H1 (cell line): ENCODE data around the gene MYH7B. TPM values are rescaled to one million over a fixed set of nuclear protein-coding genes. Genes with fewer than 3 reads are reported as not detected.

Experiments used
- RNF2 ChIP-seq: fragments of 200-900, 300-1000 bp; sonication (generic); IDR thresholded peaks from 2 replicates; pipeline ENCODE4 v1.7.1; 2016; ENCODE audit warnings: borderline replicate concordance, low read depth, mild to moderate bottlenecking, antibody characterized with exemption, low read length; ENCODE audit not compliant: poor library complexity, severe bottlenecking; ENCODE audit errors: missing control alignments
- polyA plus RNA-seq, 7 experiments: library from polyadenylated mRNA; depleted of rRNA in 3 of 7; stranded (reverse) in 5 of 7; unstranded in 2 of 7; fragments of >200 nt in 5 of 7; fragments of 200-250 nt in 2 of 7; gene quantifications; 1 replicate in 5 of 7; 2 replicates in 1 of 7; 4 replicates in 1 of 7; pipeline versions ENCODE4 v1.2.1 to v1.2.3, GENCODE V29; 2011 to 2013; ENCODE audit warnings: missing spikeins in 2 of 7, mixed read lengths in 2 of 7
- total RNA-seq: library from RNA; stranded (reverse); fragmentation: NEBNext Ultra II Directional; extraction: Animal tissue kit (Norgen Biotek cat#: 25700); gene quantifications from 2 replicates; pipeline ENCODE4 v1.2.1, GENCODE V29; 2021

Gene MYH7B
- total and polyA plus RNA-seq, 2 of the 8 experiments (the other 6 are each of a cell fraction or from before 2014, with no cell fraction given): 0.15 to 0.30 TPM

DNA sequence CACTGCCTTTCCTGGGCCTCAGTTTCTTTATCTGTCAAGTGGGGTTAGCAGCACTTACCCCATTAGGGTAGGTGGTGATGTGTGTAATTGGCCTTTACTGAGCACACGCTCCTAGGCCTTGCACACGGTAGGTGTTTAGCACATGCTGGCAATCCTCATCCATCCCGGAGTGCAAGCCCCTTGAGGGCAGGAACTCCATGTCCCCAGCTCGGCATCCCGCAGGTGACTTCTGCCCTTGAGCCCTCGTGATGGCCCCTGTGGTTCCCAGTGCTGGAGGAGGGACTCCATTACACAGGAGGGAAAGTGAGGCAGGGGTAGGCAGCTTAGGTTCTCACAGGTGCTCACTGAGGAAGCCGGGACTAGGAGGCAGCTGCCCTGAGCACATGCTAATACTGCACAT, 40.0 kb downstream of the MYH7B start (continued):
- TF ChIP-seq RNF2: no peak
- TF ChIP-seq, all 59 proteins: peak for 0
